Measurements from ENCODE around the gene RNF11.

GRCh38 chr1:51247499-51247898 lies 11.4 kb downstream of the RNF11 start:
- TF ChIP-seq EZH2 (IDR thresholded peaks at IDR 0.05; ENCODE audit: borderline replicate concordance, insufficient read depth, low read length, poor library complexity, severe bottlenecking) = no peak
- no peak for TF ChIP-seq EP300 (conservative IDR thresholded peaks at IDR 0.05; ENCODE audit: poor library complexity, severe bottlenecking)
- TF ChIP-seq CTCF (IDR thresholded peaks at IDR 0.05; ENCODE audit: poor library complexity, severe bottlenecking) = no peak
- no peak for TF ChIP-seq RAD21 (conservative IDR thresholded peaks at IDR 0.05)
- TF ChIP-seq TAF1 (IDR thresholded peaks at IDR 0.05; ENCODE audit: low read depth) = no peak
